ENCODE data around the gene WDR88.

The WDR88 gene

GRCh38 chr19:33201886-33202545 is 70.1 kb downstream of the WDR88 start:
- no peaks in the 10 kb centered on the region for H3K9me3 ChIP-seq (ENCODE audit: control insufficient read depth in 1 of 2, low read length in 2 of 2)
- no peaks in the 10 kb centered on the region for H3K27me3 ChIP-seq (ENCODE audit: control insufficient read depth in 1 of 2, insufficient read depth in 2 of 2, low read length in 2 of 2)
- no peak overlapping the region for H3K9ac ChIP-seq (ENCODE audit: low read depth in 1 of 2, low read length in 2 of 2)
- H3K4me3 ChIP-seq (ENCODE audit: low read depth in 1 of 2, low read length in 2 of 2), result no peak overlapping the region
- peaks cover 0 to 12% of the 10 kb centered on the region in 2 donors for H3K36me3 ChIP-seq (ENCODE audit: control insufficient read depth in 1 of 2, insufficient read depth in 2 of 2, low read length in 2 of 2)
- no peak overlapping the region for H3K27ac ChIP-seq (ENCODE audit: low read depth, low read length)
- H3K4me1 ChIP-seq (ENCODE audit: control insufficient read depth in 1 of 2, insufficient read depth in 2 of 2, low read length in 2 of 2), result peaks cover 0 to 7% of the 10 kb centered on the region in 2 donors

GRCh38 chr19:33202546-33203507 is 70.9 kb downstream of the WDR88 start:
- no peak overlapping the region for H3K9ac ChIP-seq (ENCODE audit: low read depth in 1 of 2, low read length in 2 of 2)
- no peak overlapping the region for H3K27ac ChIP-seq (ENCODE audit: low read depth, low read length)
- H3K9me3 ChIP-seq (ENCODE audit: control insufficient read depth in 1 of 2, low read length in 2 of 2), result no peaks in the 10 kb centered on the region
- no peaks in the 10 kb centered on the region for H3K4me1 ChIP-seq (ENCODE audit: control insufficient read depth in 1 of 2, insufficient read depth in 2 of 2, low read length in 2 of 2)
- H3K36me3 ChIP-seq (ENCODE audit: control insufficient read depth in 1 of 2, insufficient read depth in 2 of 2, low read length in 2 of 2), result peaks cover 0 to 12% of the 10 kb centered on the region in 2 donors
- H3K27me3 ChIP-seq (ENCODE audit: control insufficient read depth in 1 of 2, insufficient read depth in 2 of 2, low read length in 2 of 2), result no peaks in the 10 kb centered on the region
- H3K4me3 ChIP-seq (ENCODE audit: low read depth in 1 of 2, low read length in 2 of 2), result no peak overlapping the region

DNA sequence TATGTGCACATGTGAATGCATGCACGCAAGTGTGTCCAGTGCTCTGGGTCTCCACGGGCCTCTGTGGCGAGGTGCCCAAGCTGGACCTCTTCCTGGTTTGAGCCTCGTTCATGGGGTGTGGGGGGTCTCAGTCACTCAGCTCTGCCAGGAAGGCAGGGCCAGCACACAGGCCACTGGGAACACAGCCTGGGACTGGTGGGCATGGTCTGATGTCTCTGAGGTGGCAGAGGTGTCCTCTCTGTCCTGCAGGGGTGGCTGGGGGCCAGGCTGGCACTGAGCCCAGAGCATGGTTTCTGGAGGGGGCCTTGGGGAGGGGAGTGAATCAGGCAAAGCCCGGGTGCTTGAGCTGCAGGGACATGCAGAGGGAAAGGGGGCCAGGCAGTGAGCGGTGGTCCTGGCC is 71.6 kb downstream of the WDR88 start:
- H3K36me3 ChIP-seq (ENCODE audit: control insufficient read depth in 1 of 2, insufficient read depth in 2 of 2, low read length in 2 of 2), result peaks cover 0 to 12% of the 10 kb centered on the region in 2 donors
- H3K9me3 ChIP-seq (ENCODE audit: control insufficient read depth in 1 of 2, low read length in 2 of 2), result no peaks in the 10 kb centered on the region
- no peak overlapping the region for H3K9ac ChIP-seq (ENCODE audit: low read depth in 1 of 2, low read length in 2 of 2)
- no peak overlapping the region for H3K27ac ChIP-seq (ENCODE audit: low read depth, low read length)
- H3K4me1 ChIP-seq (ENCODE audit: control insufficient read depth in 1 of 2, insufficient read depth in 2 of 2, low read length in 2 of 2), result no peaks in the 10 kb centered on the region
- no peaks in the 10 kb centered on the region for H3K27me3 ChIP-seq (ENCODE audit: control insufficient read depth in 1 of 2, insufficient read depth in 2 of 2, low read length in 2 of 2)
- no peak overlapping the region for H3K4me3 ChIP-seq (ENCODE audit: low read depth in 1 of 2, low read length in 2 of 2)

DNA sequence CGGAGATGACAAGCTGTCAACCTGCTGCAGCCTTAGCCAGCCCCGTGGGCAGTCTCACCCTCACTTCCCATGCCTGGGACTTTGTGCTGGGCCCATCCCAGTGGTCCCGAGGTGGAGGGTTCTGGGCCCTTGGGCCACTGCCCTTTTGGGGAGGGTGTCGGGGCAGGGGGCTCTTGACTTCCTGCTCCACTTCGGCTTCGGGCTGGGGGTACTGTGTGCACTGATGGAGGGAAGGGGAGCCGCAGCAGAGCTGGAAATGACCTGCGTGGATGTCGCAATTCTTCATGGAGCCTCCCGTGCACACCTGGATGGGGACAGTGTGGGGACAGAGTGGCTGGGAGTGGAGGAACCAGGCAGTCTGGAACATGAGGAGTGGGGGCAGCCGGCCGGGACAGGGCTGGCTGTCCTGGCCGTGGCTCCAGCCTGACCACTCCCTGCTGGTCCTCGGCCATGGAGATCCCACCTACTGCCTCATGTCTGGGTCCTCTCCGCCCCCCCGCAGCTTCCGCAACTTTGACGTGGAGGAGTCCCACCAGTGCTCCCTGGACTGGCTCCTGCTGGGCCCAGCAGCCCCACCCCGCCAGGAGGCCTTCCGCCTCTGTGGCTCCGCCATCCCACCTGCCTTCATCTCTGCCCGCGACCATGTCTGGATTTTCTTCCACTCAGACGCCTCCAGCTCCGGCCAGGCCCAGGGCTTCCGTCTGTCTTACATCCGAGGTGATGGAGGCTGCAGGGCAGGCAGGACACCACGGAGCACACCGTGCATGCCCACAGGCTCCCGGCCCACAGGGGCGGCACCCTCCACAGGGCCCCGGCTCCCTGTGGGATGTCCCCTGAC is 72.4 kb downstream of the WDR88 start:
- Histone ChIP-seq H3K36me3 (ENCODE audit: control insufficient read depth in 1 of 2, insufficient read depth in 2 of 2, low read length in 2 of 2) (peaks cover 0 to 12% of the 10 kb centered on the region in 2 donors), H3K27me3 (ENCODE audit: control insufficient read depth in 1 of 2, insufficient read depth in 2 of 2, low read length in 2 of 2) (no peaks in the 10 kb centered on the region), H3K9ac (ENCODE audit: low read depth in 1 of 2, low read length in 2 of 2) (no peak overlapping the region), H3K4me3 (ENCODE audit: low read depth in 1 of 2, low read length in 2 of 2) (no peak overlapping the region), H3K27ac (ENCODE audit: low read depth, low read length) (no peak overlapping the region), H3K9me3 (ENCODE audit: control insufficient read depth in 1 of 2, low read length in 2 of 2) (no peaks in the 10 kb centered on the region), H3K4me1 (ENCODE audit: control insufficient read depth in 1 of 2, insufficient read depth in 2 of 2, low read length in 2 of 2) (no peaks in the 10 kb centered on the region)

- Histone ChIP-seq H3K9ac (ENCODE audit: low read depth in 1 of 2, low read length in 2 of 2) (no peak overlapping the region), H3K4me1 (ENCODE audit: control insufficient read depth in 1 of 2, insufficient read depth in 2 of 2, low read length in 2 of 2) (no peaks in the 10 kb centered on the region), H3K9me3 (ENCODE audit: control insufficient read depth in 1 of 2, low read length in 2 of 2) (no peaks in the 10 kb centered on the region), H3K36me3 (ENCODE audit: control insufficient read depth in 1 of 2, insufficient read depth in 2 of 2, low read length in 2 of 2) (peaks cover 0 to 12% of the 10 kb centered on the region in 2 donors), H3K4me3 (ENCODE audit: low read depth in 1 of 2, low read length in 2 of 2) (no peak overlapping the region), H3K27ac (ENCODE audit: low read depth, low read length) (no peak overlapping the region), H3K27me3 (ENCODE audit: control insufficient read depth in 1 of 2, insufficient read depth in 2 of 2, low read length in 2 of 2) (no peaks in the 10 kb centered on the region)
Measured at GRCh38 chr19:33205110-33205509, 73.2 kb downstream of the WDR88 start.

DNA sequence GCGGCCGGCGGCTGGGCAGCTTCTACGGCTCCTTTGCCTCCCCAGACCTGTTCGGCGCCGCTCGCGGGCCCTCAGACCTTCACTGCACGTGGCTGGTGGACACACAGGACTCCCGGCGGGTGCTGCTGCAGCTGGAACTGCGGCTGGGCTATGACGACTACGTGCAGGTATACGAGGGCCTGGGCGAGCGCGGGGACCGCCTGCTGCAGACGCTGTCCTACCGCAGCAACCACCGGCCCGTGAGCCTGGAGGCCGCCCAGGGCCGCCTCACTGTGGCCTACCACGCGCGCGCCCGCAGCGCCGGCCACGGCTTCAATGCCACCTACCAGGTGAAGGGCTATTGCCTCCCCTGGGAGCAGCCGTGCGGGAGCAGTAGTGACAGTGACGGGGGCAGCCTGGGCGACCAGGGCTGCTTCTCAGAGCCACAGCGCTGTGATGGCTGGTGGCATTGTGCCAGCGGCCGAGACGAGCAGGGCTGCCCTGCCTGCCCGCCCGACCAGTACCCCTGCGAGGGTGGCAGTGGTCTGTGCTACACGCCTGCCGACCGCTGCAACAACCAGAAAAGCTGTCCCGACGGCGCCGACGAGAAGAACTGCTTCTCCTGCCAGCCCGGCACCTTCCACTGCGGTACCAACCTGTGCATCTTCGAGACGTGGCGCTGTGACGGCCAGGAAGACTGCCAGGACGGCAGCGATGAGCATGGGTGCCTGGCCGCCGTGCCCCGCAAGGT is 73.8 kb downstream of the WDR88 start:
- no peak overlapping the region for H3K4me3 ChIP-seq (ENCODE audit: low read depth in 1 of 2, low read length in 2 of 2)
- no peaks in the 10 kb centered on the region for H3K4me1 ChIP-seq (ENCODE audit: control insufficient read depth in 1 of 2, insufficient read depth in 2 of 2, low read length in 2 of 2)
- no peak overlapping the region for H3K27ac ChIP-seq (ENCODE audit: low read depth, low read length)
- no peaks in the 10 kb centered on the region for H3K27me3 ChIP-seq (ENCODE audit: control insufficient read depth in 1 of 2, insufficient read depth in 2 of 2, low read length in 2 of 2)
- no peak overlapping the region for H3K9ac ChIP-seq (ENCODE audit: low read depth in 1 of 2, low read length in 2 of 2)
- H3K9me3 ChIP-seq (ENCODE audit: control insufficient read depth in 1 of 2, low read length in 2 of 2), result no peaks in the 10 kb centered on the region
- peaks cover 0 to 12% of the 10 kb centered on the region in 2 donors for H3K36me3 ChIP-seq (ENCODE audit: control insufficient read depth in 1 of 2, insufficient read depth in 2 of 2, low read length in 2 of 2)

- H3K4me1 ChIP-seq (ENCODE audit: control insufficient read depth in 1 of 2, insufficient read depth in 2 of 2, low read length in 2 of 2), result no peaks in the 10 kb centered on the region
- no peak overlapping the region for H3K27ac ChIP-seq (ENCODE audit: low read depth, low read length)
- H3K9ac ChIP-seq (ENCODE audit: low read depth in 1 of 2, low read length in 2 of 2), result no peak overlapping the region
- no peaks in the 10 kb centered on the region for H3K27me3 ChIP-seq (ENCODE audit: control insufficient read depth in 1 of 2, insufficient read depth in 2 of 2, low read length in 2 of 2)
- H3K36me3 ChIP-seq (ENCODE audit: control insufficient read depth in 1 of 2, insufficient read depth in 2 of 2, low read length in 2 of 2), result peaks cover 0 to 12% of the 10 kb centered on the region in 2 donors
- H3K4me3 ChIP-seq (ENCODE audit: low read depth in 1 of 2, low read length in 2 of 2), result no peak overlapping the region
- no peaks in the 10 kb centered on the region for H3K9me3 ChIP-seq (ENCODE audit: control insufficient read depth in 1 of 2, low read length in 2 of 2)
Measured at GRCh38 chr19:33206261-33207039, 74.5 kb downstream of the WDR88 start.

GRCh38 chr19:33207040-33207620 is 75.2 kb downstream of the WDR88 start:
- Histone ChIP-seq H3K27ac (ENCODE audit: low read depth, low read length) (no peak overlapping the region), H3K4me1 (ENCODE audit: control insufficient read depth in 1 of 2, insufficient read depth in 2 of 2, low read length in 2 of 2) (no peaks in the 10 kb centered on the region), H3K9ac (ENCODE audit: low read depth in 1 of 2, low read length in 2 of 2) (no peak overlapping the region), H3K4me3 (ENCODE audit: low read depth in 1 of 2, low read length in 2 of 2) (no peak overlapping the region), H3K9me3 (ENCODE audit: control insufficient read depth in 1 of 2, low read length in 2 of 2) (no peaks in the 10 kb centered on the region), H3K36me3 (ENCODE audit: control insufficient read depth in 1 of 2, insufficient read depth in 2 of 2, low read length in 2 of 2) (peaks cover 0 to 12% of the 10 kb centered on the region in 2 donors), H3K27me3 (ENCODE audit: control insufficient read depth in 1 of 2, insufficient read depth in 2 of 2, low read length in 2 of 2) (no peaks in the 10 kb centered on the region)

- Histone ChIP-seq H3K27ac (ENCODE audit: low read depth, low read length) (no peak overlapping the region), H3K27me3 (ENCODE audit: control insufficient read depth in 1 of 2, insufficient read depth in 2 of 2, low read length in 2 of 2) (no peaks in the 10 kb centered on the region), H3K4me3 (ENCODE audit: low read depth in 1 of 2, low read length in 2 of 2) (no peak overlapping the region), H3K36me3 (ENCODE audit: control insufficient read depth in 1 of 2, insufficient read depth in 2 of 2, low read length in 2 of 2) (peaks cover 0 to 9% of the 10 kb centered on the region in 2 donors), H3K4me1 (ENCODE audit: control insufficient read depth in 1 of 2, insufficient read depth in 2 of 2, low read length in 2 of 2) (no peaks in the 10 kb centered on the region), H3K9ac (ENCODE audit: low read depth in 1 of 2, low read length in 2 of 2) (no peak overlapping the region), H3K9me3 (ENCODE audit: control insufficient read depth in 1 of 2, low read length in 2 of 2) (no peaks in the 10 kb centered on the region)
Measured at GRCh38 chr19:33207903-33208302, 76.0 kb downstream of the WDR88 start.
